H9 (cell line): ENCODE data around the gene TRIM7. TPM values are rescaled to one million over a fixed set of nuclear protein-coding genes. Genes with fewer than 3 reads are reported as not detected.

Experiments used
- DNase-seq: peaks from one replicate; pipeline ENCODE4 v3.0.0-alpha.2; 2017
- H2AFZ ChIP-seq: one replicate; pipeline ENCODE4 v1.6.1; 2013; ENCODE audit warnings: mild to moderate bottlenecking, low read length, control low read depth, moderate library complexity
- H2AK5ac ChIP-seq: 2 replicates; pipeline ENCODE4 v1.6.1; 2013; ENCODE audit warnings: low read length, control low read depth, mixed read lengths; ENCODE audit not compliant: insufficient read length
- H2BK120ac ChIP-seq: one replicate; pipeline ENCODE4 v1.6.1; 2013; ENCODE audit warnings: low read depth, mild to moderate bottlenecking, low read length, control low read depth, inconsistent platforms; ENCODE audit not compliant: poor library complexity, severe bottlenecking
- H2BK12ac ChIP-seq: 2 replicates; pipeline ENCODE4 v1.6.1; 2013; ENCODE audit warnings: low read length, control low read depth, mixed read lengths, low read depth; ENCODE audit not compliant: insufficient read length
- H2BK15ac ChIP-seq: 2 replicates; pipeline ENCODE4 v1.6.1; 2013; ENCODE audit warnings: low read depth, low read length, control low read depth
- H2BK20ac ChIP-seq: one replicate; pipeline ENCODE4 v1.6.1; 2013; ENCODE audit warnings: low read depth, mild to moderate bottlenecking, low read length, control low read depth, inconsistent platforms; ENCODE audit not compliant: poor library complexity, severe bottlenecking
- H2BK5ac ChIP-seq: 2 replicates; pipeline ENCODE4 v1.6.1; 2013; ENCODE audit warnings: low read length, control low read depth, mixed read lengths; ENCODE audit not compliant: insufficient read length
- H3K14ac ChIP-seq: 2 replicates; pipeline ENCODE4 v1.6.1; 2013; ENCODE audit warnings: low read length, control low read depth; ENCODE audit not compliant: insufficient read depth
- H3K18ac ChIP-seq: 2 replicates; pipeline ENCODE4 v1.6.1; 2013; ENCODE audit warnings: low read depth, mild to moderate bottlenecking, mixed read lengths, low read length, control low read depth; ENCODE audit not compliant: insufficient read length
- H3K23ac ChIP-seq: 2 replicates; pipeline ENCODE4 v1.6.1; 2013; ENCODE audit warnings: low read length, control low read depth, mixed read lengths, low read depth; ENCODE audit not compliant: insufficient read length
- H3K23me2 ChIP-seq: 2 replicates; pipeline ENCODE4 v1.6.1; 2013; ENCODE audit warnings: low read depth, mild to moderate bottlenecking, mixed read lengths, low read length, control low read depth; ENCODE audit not compliant: insufficient read length, poor library complexity, severe bottlenecking
- H3K27ac ChIP-seq: 2 replicates; pipeline ENCODE4 v1.5.1; 2013; ENCODE audit warnings: low read length, control low read depth, mixed read lengths, low read depth; ENCODE audit not compliant: insufficient read length
- H3K27me3 ChIP-seq: 2 replicates; pipeline ENCODE4 v1.6.1; 2013; ENCODE audit warnings: low read length, control low read depth, inconsistent platforms; ENCODE audit not compliant: insufficient read depth
- H3K4ac ChIP-seq: 2 replicates; pipeline ENCODE4 v1.6.1; 2013; ENCODE audit warnings: low read depth, mild to moderate bottlenecking, control low read depth, inconsistent platforms, low read length, moderate library complexity
- H3K4me1 ChIP-seq: 2 replicates; pipeline ENCODE4 v1.6.1; 2013; ENCODE audit warnings: low read length, control low read depth, inconsistent platforms; ENCODE audit not compliant: insufficient read depth
- H3K4me2 ChIP-seq: 2 replicates; pipeline ENCODE4 v1.6.1; 2013; ENCODE audit warnings: low read length, control low read depth, mixed read lengths; ENCODE audit not compliant: insufficient read length, insufficient read depth
- H3K56ac ChIP-seq: 2 replicates; pipeline ENCODE4 v1.6.1; 2013; ENCODE audit warnings: low read depth, mild to moderate bottlenecking, mixed read lengths, low read length, control low read depth; ENCODE audit not compliant: insufficient read length
- H3K79me1 ChIP-seq: 2 replicates; pipeline ENCODE4 v1.6.1; 2013; ENCODE audit warnings: low read depth, mild to moderate bottlenecking, moderate library complexity, low read length, control low read depth, inconsistent platforms; ENCODE audit not compliant: insufficient read depth, poor library complexity, severe bottlenecking
- H3K79me2 ChIP-seq: 2 replicates; pipeline ENCODE4 v1.6.1; 2013; ENCODE audit warnings: low read length, control low read depth, inconsistent platforms; ENCODE audit not compliant: insufficient read depth
- H3K9ac ChIP-seq: 2 replicates; pipeline ENCODE4 v1.6.1; 2013; ENCODE audit warnings: low read length, control low read depth, mixed read lengths; ENCODE audit not compliant: insufficient read length; ENCODE audit errors: extremely low read depth
- H3K9me3 ChIP-seq: one replicate; pipeline ENCODE4 v1.6.1; 2013; ENCODE audit warnings: low read depth, low read length, inconsistent platforms; ENCODE audit not compliant: control insufficient read depth
- H3T11ph ChIP-seq: one replicate; pipeline ENCODE4 v1.6.1; 2013; ENCODE audit warnings: mild to moderate bottlenecking, low read length, control low read depth, inconsistent platforms
- H4K20me1 ChIP-seq: one replicate; pipeline ENCODE4 v1.6.1; 2013; ENCODE audit not compliant: control insufficient read depth, insufficient read length, insufficient read depth
- H4K5ac ChIP-seq: 2 replicates; pipeline ENCODE4 v1.6.1; 2013; ENCODE audit warnings: low read depth, mild to moderate bottlenecking, mixed read lengths, low read length, control low read depth; ENCODE audit not compliant: insufficient read length
- H4K8ac ChIP-seq: replicated peaks from 2 replicates; pipeline ENCODE4 v1.6.1; 2013; ENCODE audit warnings: low read length, control low read depth, mixed read lengths, low read depth; ENCODE audit not compliant: insufficient read length
- H4K91ac ChIP-seq: 2 replicates; pipeline ENCODE4 v1.6.1; 2013; ENCODE audit warnings: low read depth, mild to moderate bottlenecking, moderate library complexity, mixed read lengths, low read length, control low read depth; ENCODE audit not compliant: insufficient read length
- H3K27ac Mint-ChIP-seq, 3 experiments: 2 replicates in 2 of 3; 3 replicates in 1 of 3; pipeline ENCODE4 v1.8.0; 2020 to 2021; ENCODE audit warnings: mixed read lengths in 3 of 3, mild to moderate bottlenecking in 1 of 3, moderate library complexity in 1 of 3
- H3K27me3 Mint-ChIP-seq: 2 replicates; pipeline ENCODE4 v1.8.0; 2021; ENCODE audit warnings: low read depth, mild to moderate bottlenecking, moderate library complexity, mixed read lengths
- H3K36me3 Mint-ChIP-seq, 3 experiments: 2 replicates in 2 of 3; 3 replicates in 1 of 3; pipeline ENCODE4 v1.8.0; 2020 to 2021; ENCODE audit warnings: low read depth in 3 of 3, mixed read lengths in 3 of 3; ENCODE audit not compliant: insufficient read depth in 1 of 3
- H3K4me1 Mint-ChIP-seq, 2 experiments: 2 replicates each; pipeline ENCODE4 v1.8.0; 2020; ENCODE audit warnings: mixed read lengths in 2 of 2
- H3K4me3 Mint-ChIP-seq, 2 experiments: 2 replicates in 1 of 2; 3 replicates in 1 of 2; pipeline ENCODE4 v1.8.0; 2020 to 2021; ENCODE audit warnings: mild to moderate bottlenecking in 2 of 2, mixed read lengths in 2 of 2, moderate library complexity in 1 of 2
- H3K9me3 Mint-ChIP-seq, 2 experiments: 2 replicates in 1 of 2; 3 replicates in 1 of 2; pipeline ENCODE4 v1.8.0; 2020; ENCODE audit warnings: mild to moderate bottlenecking in 2 of 2, mixed read lengths in 2 of 2, moderate library complexity in 1 of 2
- CTCF ChIP-seq: fragments of 200-600 bp; sonication (generic); conservative IDR thresholded peaks from 3 replicates; pipeline ENCODE4 v1.8.0; 2021; ENCODE audit warnings: antibody characterized with exemption, mild to moderate bottlenecking
- WGBS: extraction: QIAGEN DNeasy Blood & Tissue Kit; methylation state at CpG from one replicate; pipeline ENCODE4 v1.1.7; 2013; ENCODE audit warnings: missing lambda C conversion rate, low lambda C conversion rate, mixed read lengths; ENCODE audit not compliant: insufficient read length; ENCODE audit errors: extremely low coverage; 5-methylcytosine and 5-hydroxymethylcytosine counted together
- total RNA-seq: library from RNA; stranded (reverse); gene quantifications from 2 replicates; pipeline ENCODE4 v1.2.1, GENCODE V29; 2021

The TRIM7 gene
- total RNA-seq, 1 experiment from 2014 or later, result not detected

- Histone ChIP-seq H3K23ac (no peak overlapping the region), H3K4ac (no peak overlapping the region), H2BK12ac (no peak overlapping the region), H2AFZ (no peak overlapping the region), H3K79me1 (no peaks in the 10 kb centered on the region), H3K23me2 (no peaks in the 10 kb centered on the region), H3K9me3 (no peaks in the 10 kb centered on the region), H2BK15ac (no peak overlapping the region), H2BK120ac (no peak overlapping the region), H3K18ac (no peak overlapping the region), H2AK5ac (no peak overlapping the region), H3K79me2 (no peaks in the 10 kb centered on the region), H4K91ac (no peak overlapping the region), H4K20me1 (no peaks in the 10 kb centered on the region), H3K14ac (no peak overlapping the region), H2BK5ac (no peak overlapping the region), H3K4me1 (no peaks in the 10 kb centered on the region), H3K9ac (no peak overlapping the region), H2BK20ac (no peak overlapping the region), H3T11ph (no peak overlapping the region), H3K27me3 (no peaks in the 10 kb centered on the region), H3K56ac (no peak overlapping the region), H4K8ac (no peak overlapping the region), H3K4me2 (no peak overlapping the region), H4K5ac (no peak overlapping the region), H3K27ac (no peak overlapping the region)
- no peak for DNase-seq
- Mint-ChIP-seq H3K4me1 (no peaks in the 10 kb centered on the region), H3K27ac (no peak overlapping the region; a peak in 1 of 7 replicates), H3K36me3 (peaks cover 15 to 58% (median 34%) of the 10 kb centered on the region in 3 experiments; a peak in 5 of 7 replicates), H3K4me3 (peak overlapping the region in 1 of 2 experiments; percentile 2; a peak in 1 of 5 replicates), H3K27me3 (no peaks in the 10 kb centered on the region; the same call in 1 of the 2 replicates), H3K9me3 (no peaks in the 10 kb centered on the region)
- no CpG with 5 or more reads among the region's 13 CpGs for WGBS
- TF ChIP-seq CTCF, result no peak
These were observed 25.0 kb upstream of the TRIM7 start for GRCh38 chr5:181229996-181230395.
